Kidney glomerular epithelial cell (primary cell): ENCODE data around the gene SH2D3A.
"Not testable (repeated sequence)": the region's sequence is repeated elsewhere in the genome, so short reads cannot be mapped to it uniquely, and the experiment has no call there.

Experiments used
- DNase-seq: peaks from one replicate; lab custom pipeline; 2025; lab: John Stamatoyannopoulos, UW

SH2D3A gene

DNA sequence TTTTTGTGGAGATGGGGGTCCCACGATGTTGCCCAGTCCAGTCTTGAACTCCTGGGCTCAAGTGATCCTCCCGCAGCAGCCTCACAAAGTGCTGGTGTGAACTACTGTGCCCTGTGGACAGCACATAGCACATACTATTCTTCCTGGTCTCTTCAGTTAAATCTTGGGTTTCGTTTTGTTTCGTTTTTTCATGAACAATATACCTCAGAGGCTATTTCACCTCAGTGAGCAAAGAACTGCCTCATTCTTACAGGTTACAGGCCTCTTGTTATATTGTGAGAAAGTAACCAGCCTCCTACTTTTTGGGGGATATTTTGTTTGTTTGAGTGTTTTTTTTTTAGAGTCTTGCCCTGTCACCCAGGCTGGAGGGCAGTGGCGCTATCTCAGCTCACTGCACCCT lies 45.5 kb downstream of the SH2D3A start:
- DNase-seq: no peak

DNA sequence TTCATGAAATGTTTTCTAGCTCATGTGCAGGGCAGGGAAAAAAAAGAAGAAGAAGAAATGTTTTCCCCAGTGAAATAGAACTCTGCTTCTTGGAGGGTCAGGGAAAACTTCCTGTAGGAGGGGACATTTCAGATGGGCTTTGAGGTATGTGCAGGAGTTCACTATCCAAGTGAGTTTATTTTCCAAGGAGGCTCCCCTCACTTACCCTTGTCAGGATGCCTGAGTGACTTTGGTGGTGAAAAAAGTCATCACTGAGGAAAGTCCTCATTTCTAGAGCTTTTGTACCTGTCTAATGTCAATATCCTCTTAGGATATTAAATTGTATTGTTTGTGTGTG lies 46.1 kb downstream of the SH2D3A start:
- no peak for DNase-seq

DNA sequence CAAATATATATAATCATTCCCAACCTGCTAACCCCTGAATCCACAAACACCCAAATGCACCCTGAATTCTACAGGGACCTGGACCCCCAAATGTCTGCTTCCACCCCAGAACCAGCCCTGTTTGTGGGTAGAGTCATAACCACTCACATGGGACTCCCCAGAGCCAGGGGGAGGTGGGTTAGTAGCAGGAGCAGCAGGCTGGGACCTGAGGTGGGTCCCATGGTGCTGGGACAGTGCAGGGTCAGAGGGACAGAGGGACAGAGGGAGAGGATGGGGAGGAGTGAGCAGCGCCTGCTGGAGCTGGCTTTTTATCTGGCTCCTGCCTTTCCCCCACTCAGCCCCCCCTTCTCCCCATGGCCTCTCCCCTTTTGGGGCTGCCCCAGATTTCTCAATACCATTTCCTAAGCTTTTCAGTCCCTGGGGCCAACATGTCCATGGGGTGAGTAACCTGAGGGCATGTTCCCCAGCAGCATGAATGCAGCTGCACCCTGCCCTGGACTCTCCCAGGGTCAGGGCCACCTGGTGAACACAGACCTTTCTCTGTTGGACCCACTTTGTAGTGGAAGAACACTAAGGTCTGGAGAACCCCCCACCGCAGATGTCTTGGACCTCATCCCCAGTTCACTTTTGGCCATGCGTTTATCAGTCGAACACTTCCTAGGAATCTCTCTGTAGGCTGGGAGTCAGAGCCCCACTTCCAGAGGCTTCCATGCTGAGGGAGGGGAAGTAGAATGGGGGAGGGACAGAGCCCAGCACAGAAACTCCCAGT lies 46.7 kb downstream of the SH2D3A start, which contains the start of gene C3:
Gene C3, minus strand, starts transcription at position 282 of the 769 bp plus-strand sequence. Its CDS starts 61 bp downstream, at position 221.
- no peak for DNase-seq

DNA sequence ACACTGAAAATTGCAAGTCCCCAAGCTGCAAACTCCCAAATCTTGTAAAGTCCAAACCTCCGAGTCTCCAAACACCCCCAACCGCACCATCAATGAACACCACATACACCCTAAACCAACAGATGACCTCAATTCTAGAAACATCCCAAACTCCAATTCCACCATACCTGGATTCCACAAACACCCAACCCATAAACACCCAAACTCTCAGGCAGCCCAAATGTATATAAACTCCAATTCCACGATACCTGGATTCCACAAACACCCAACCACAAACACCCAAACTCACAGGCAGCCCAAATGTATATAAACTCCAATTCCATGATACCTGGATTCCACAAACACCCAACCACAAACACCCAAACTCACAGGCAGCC lies 47.3 kb downstream of the SH2D3A start:
- DNase-seq: no peak

DNA sequence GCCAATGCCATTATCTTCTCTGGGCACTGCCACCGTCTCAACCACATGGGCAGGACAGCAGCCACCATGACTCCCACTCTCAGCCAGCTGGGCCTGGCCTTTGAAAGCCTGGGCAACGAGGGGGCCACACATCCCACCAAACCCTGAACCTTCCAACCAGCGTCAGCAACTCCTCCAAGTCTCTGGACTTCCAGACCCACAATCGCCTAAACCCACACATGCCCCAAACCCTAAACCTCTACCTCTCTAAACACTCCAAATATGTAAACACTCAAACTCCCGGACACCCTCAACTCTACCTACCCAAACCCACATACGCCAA lies 47.7 kb downstream of the SH2D3A start:
- no peak for DNase-seq

DNA sequence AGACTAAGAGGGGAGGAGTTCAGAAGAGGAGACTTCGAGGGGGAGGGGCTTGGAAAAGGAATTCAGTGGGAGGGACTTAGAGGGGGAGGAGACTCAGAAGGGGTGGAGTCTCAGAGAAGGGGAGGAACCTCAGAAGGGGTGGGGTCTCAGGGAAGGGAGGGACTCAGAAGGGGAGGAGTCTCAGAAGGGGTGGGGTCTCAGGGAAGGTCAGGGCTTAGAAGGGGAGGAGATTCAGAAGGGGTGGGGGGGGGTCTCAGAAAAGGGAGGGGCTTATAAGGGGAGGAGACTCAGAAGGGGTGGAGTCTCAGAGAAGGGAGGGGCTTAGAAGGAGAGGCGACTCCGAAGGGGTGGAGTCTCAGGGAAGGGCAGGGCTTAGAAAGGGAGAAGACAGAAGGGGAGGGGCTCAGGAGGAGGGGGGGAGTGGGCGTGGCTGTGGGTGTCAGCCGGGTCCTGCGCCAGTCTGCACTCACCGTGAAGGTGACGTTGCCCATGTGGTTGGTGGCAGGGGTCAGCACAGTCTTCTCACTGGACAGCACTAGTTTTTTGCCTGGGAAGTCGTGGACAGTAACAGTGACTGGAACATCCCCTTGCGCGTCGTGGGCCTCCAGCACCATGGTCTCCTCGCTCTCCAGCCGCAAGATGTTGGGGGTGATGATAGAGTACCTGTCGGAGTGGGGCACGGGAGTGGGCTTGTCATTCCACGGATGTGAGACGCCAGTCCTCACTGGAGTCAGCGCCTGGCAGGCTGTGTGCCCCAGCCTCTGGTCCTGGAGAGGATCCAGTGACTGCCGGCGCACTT lies 48.3 kb downstream of the SH2D3A start:
- no peak for DNase-seq

DNA sequence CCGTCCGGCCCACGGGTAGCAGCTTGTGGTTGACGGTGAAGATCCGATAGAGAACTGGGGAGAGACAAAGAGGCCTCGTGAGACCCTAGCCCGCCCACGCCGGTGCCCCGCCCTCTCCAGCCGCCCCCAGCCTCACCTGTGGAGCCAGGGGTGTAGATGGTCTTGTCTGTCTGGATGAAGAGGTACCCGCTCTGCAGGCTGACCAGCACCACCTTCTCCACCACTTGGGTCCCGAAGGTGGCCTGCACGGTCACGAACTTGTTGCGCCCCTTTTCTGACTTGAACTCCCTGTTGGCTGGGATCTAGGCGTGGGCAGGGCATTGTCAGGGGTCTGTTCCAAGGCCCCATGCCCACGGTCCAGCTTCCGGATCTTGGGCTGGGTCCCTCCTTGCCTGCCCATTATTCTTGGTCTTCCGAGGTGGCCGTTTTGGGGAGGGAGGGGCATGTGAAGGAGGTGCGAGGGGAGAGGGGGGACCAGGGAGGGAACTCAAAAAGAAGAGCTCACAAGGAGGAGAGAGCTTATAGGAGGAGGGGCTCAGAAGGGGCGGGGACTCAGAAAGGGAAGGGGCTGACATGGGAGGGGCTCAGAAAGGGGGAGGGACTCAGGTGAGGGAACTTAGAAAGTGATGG lies 49.0 kb downstream of the SH2D3A start:
- DNase-seq: no peak

DNA sequence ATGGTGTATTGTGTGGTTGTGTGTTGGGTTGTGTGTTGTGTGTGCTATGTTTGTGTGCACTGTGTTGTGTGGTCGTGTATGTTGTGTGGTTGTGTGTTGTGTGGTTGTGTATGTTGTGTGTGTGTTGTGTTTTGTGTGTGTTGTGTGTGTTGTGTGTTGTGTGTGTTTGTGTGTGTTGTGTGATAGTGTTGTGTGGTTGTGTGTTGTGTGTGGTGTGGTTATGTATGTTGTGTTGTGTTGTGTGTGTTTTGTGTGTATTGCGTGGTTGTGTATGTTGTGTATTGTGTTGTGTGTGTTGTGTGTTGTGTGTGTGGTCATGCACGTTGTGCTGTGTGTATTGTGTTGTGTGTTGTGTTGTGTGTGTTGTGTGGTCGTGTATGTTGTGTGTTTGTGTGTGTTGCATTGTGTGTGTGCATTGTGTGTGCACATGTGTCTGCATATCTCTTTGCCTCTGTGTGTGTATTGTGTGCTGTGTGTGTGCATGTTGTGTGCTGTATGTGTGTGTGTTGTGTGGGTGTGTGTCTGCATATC lies 49.7 kb downstream of the SH2D3A start:
- no peak for DNase-seq

DNA sequence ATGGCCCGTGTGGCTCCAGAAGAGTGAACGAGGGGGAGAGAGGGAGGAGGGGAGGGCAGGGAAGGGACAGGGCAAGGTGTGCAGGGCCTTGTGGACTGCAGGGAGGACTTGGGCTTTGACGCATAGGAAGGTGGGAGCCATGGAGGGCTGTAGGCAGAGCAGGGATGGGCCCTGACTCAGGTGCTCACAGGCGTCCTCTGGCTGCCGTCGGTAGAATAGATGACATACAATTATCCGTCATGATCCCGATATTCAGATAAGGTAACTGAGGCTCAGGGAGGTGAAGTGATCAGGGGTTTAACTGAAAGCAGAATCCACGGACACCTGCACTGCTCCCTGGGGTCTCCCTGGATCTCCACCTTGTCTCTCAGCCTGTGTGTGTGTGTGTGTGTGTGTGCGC lies 50.2 kb downstream of the SH2D3A start:
- no peak for DNase-seq

DNA sequence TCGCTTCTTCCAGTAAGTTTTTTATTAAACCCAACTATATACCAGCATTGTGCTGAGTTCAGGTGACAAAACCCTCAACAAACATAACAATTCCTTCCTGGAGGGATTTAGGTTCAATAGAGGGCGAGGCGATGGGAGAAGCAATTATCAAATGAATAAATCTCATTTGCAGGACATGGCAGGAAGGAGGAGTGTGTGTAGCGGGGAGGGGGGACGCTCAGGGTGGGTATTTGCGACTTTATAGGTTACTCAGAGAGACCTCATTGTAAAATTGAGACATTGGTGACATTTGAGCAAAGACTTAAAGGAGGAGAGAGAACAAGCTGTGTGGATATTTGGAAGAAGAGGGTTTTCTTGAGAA lies 50.6 kb downstream of the SH2D3A start:
- no peak for DNase-seq

DNA sequence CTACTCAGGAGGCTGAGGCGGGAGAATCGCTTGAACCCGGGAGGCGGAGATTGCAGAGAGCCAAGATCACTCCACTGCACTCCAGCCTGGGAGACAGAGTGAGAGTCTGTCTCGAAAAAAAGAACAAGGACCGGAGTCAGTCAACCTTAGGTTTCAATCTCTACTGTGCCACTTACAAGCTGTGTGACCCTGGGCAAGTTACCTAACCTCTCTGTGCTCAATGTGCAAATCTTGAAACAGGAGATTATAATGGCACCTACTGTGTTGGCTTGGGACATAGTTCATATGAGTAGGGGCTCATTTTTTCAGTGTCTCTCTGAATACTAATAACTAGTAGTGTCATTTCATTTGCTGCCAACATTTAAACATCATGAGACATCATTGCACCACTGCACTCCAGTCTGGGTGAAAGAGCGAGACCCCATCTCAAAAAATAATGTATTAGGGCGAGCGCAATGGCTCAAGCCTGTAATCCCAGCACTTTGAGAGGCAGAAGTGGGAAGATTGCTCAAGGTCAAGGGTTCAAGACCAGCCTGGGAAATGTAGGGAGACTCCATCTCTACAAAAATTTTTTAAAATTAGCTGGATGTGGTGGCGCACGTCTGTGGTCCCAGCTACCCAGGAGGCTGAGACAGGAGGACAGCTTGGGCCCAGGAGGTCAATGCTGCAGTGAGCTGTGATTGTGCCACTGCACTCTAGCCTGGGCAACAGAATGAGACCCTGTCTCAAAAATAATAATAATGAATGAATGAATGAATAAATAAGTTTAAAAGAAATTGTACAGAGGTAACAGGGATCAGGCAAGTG lies 52.3 kb downstream of the SH2D3A start:
- no peak for DNase-seq

DNA sequence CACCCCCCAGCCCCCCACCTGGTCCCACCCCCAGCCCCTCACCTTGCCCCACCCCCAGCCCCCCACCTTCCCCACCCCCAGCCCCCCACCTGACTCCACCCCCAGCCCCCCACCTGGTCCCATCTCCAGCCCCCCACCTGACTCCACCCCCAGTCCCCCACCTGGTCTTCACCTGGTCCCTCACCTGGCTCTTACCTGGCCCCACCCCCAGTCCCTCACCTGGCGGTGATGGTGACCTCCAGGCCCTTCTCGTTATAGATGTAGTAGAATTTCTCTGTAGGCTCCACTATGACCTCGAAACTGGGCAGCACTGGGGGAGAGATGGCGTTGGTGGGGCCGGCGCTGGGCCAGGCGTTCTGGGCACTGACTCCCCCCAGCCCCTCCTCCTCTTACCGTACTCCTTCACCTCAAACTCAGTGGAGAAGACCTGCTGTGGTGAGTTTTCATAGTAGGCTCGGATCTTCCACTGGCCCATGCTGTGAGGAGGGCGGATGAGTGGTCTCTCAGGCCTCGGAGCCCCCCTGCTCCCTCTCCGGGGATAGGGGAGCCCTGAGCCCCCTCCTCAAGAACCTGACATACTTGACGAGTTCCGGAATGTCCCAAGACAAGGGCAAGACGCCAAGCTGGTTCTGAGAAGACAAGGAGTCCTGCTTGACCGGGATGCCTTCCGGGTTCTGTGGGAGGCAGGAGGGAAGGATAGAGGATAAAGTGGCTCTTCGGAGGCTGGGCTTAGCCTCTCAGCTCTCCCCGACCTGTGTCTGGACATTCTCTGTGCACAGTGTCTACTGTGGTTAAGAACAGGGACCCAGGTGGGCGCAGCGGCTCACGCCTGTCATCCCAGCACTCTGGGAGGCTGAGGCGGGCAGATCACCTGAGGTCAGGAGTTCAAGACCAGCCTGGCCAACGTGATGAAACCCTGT lies 53.2 kb downstream of the SH2D3A start:
- DNase-seq: no peak

DNA sequence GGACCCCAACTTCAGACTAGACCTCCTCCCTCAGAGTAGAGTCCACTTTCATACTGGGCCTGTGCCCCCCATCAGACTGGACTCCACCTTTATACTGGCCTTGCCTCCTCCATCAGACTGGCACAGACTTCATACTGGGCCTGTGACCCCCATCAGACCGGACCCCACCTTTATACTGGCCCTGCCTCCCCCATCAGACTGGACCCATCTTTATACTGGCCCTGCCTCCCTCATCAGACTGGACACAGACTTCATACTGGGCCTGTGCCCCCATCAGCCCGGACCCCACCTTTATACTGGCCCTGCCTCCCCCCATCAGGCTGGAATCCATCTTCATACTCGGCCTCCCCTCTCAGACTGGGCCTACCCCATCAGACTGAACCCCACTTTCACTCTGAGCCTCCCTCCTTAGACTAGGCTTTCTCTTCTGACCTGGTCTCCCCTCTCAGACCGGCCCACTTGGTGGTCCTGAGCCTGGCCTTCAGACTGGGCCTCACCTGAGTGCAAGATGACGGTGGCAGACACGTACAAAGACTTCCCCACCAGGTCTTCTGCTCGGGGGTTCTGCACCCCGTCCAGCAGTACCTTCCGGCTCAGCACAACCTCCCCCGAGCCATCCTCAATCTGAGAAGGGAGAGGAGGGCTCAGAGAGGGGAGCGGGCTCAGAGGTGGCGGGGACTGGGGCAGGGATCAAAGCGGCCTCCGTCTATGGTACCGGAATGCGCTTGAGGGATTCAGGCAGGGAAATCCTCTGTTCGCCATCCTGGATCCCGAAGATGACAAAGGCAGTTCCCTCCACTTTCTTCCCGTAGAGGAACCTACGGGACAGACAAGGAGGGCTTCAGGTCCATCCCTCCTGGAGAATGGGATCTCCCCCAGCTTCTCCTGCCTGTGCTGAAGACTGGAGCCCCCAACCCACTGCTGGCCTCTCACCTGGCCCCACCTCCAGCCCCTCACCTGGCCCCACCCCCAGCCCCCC lies 54.3 kb downstream of the SH2D3A start:
- no peak for DNase-seq

DNA sequence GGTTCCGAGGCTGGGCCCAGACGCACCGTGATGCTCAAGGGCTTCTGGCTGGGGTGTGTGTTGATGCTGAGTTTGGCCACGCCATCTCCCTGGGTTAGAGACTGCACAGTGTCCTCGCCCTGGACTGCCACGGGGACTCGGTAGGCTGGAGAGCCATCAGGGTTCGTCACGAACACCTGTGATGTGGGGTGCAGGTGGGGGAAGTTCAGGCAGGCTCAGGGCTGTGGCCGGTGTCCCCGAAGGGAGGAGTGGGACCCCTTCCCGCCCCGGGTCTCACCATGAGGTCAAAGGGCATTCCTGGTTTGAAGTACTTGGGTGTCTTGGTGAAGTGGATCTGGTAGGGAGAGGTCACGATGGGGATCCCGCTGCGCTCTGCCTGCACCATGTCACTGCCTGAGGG lies 55.0 kb downstream of the SH2D3A start:
- DNase-seq: no peak

DNA sequence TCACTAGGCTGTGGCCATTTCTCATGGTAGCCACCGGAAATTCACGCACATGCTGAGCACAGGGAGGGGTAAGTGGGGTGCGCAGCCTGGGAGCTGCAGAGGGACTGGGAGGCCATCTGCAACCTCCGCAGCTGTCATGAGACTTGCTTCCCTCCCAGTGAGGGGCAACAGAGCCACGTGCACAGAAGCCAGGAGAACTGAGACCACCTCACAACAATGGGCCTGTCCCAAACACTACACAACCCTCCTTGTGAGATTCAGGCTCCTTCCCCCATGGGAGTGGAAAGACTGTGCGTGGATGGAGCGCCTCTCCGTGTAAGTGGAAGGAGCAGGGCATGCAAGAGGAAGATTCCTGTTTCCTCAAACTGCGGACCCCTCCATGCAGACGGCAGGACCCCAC lies 55.6 kb downstream of the SH2D3A start:
- DNase-seq: no peak

DNA sequence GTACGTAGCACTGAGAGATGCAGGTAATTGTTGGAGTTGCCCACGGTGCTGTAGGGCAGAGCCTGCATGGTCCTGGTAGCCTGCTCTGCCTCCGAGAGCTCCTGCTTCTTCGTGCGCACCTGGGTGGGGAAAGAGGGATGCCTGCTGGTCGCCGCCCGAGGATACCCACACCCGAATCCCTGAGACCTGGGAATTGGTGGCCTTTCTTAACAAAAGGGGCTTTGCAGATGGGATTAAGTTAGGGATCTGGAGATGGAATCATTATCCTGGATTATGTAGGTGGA lies 56.2 kb downstream of the SH2D3A start:
- no peak for DNase-seq

DNA sequence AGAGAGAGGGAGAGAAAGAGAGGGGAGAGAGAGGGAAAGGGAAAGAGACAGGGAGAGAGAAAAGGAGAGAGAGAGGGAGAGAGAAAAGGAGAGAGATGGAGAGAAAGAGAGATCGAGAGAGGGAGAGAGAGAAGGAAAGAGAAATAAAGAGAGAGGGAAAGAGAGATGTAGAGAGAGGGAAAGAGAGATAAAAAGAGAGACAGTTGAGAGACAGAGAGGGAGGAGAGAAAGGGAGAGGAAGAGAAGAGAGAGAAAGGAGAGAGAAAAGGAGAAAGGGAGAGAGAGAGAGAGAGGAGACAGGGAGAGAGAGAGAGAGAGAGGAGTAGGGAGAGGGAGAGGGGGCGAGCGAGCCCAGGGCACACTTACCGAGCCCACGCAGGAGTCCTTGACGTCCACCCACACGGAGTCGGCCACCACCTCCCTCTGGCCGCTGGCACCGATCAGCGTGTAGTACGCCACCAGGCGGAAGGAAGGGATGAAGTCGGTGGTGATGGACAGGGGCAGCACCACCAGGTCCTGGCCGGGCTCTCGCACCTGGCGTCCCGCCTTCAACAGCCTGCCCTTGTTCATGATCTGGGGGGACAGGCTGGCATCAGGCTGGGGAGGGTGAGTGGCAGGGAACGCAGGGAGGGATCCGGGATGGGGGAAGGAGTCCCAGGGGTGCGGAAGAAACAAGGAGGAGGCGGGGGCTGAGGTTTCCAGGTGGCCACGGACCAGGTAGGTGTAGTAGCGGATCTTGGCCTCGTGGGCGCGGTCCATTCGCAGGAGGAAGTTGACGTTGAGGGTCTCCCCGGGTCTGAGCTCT lies 56.8 kb downstream of the SH2D3A start:
- DNase-seq: no peak

DNA sequence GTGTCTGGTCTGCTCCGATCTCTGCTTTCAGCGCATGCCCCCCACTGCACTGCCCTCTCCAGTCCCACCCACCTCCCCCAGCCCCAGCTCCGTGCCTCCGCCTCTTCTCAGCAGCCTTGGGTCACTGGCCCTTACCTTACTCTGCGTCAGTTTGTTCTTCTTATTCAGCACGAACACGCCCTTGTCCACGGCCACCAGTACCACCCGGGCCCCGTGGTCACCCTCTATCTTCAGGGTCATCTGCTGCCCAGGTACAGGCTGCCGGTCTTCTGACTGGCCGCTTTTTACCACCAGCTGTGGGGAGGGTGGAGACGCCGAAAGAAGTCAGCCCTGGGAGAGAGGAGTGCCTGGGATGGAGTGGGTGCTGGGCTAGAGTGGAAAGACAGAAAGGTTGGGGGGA lies 57.7 kb downstream of the SH2D3A start:
- DNase-seq: no peak

DNA sequence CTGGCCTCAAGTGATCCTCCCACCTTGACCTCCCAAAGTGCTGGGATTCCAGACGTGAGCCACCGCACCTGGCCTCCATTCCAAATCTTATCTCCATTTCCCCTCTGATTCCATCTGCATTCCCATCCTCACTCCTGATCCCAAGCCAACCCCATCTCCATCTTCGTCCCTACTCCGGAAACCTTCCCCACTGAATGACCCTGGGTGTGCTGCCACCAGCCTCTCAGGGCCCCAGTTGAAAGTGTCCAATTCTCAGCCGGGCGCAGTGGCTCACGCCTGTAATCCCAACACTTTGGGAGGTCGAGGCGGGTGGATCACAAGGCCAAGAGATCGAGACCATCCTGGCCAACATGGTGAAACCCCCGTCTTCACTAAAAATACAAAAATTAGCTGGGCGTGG lies 58.3 kb downstream of the SH2D3A start:
- not testable (repeated sequence) for DNase-seq
